Measurements from ENCODE around the gene RASSF1. TPM values are rescaled to one million over a fixed set of nuclear protein-coding genes. Genes with fewer than 3 reads are reported as not detected.

Gene RASSF1
- total and polyA plus RNA-seq, 2 of the 8 experiments (the other 6 are each of a cell fraction or from before 2014, with no cell fraction given), result 10.3 to 15.7 TPM

GRCh38 chr3:50331364-50331907, 9.2 kb downstream of the RASSF1 start:
- no peak overlapping the region for H3K9ac ChIP-seq (replicated peaks in 1 of 4; ENCODE audit: extremely low read depth in 1 of 4, low read depth in 3 of 4, low read length in 3 of 4)
- H3K4me2 ChIP-seq (ENCODE audit: insufficient read depth in 1 of 2, low read depth in 2 of 2, low read length in 2 of 2), result no peak overlapping the region
- no peak overlapping the region for H4K8ac ChIP-seq (ENCODE audit: extremely low read depth, insufficient read depth, low read length)
- H3K27ac ChIP-seq (ENCODE audit: low read depth, low read length), result no peak overlapping the region
- H3K14ac ChIP-seq (ENCODE audit: insufficient read length), result no peak overlapping the region
- peaks cover 0 to 8% (median 6%) of the 10 kb centered on the region in 4 experiments; a peak in 3 of 7 replicates for H3K4me1 ChIP-seq (replicated peaks in 1 of 4; ENCODE audit: control insufficient read depth in 3 of 4, insufficient read depth in 4 of 4, low read length in 3 of 4)
- peaks cover 8 to 14% of the 10 kb centered on the region in 2 experiments for H4K20me1 ChIP-seq (replicated peaks in 1 of 2; ENCODE audit: control insufficient read depth in 1 of 2, insufficient read depth in 2 of 2, low read length in 2 of 2)
- peaks cover 0 to 36% of the 10 kb centered on the region in 2 experiments; a peak in 2 of 4 replicates for H3K79me2 ChIP-seq (ENCODE audit: control insufficient read depth in 1 of 2, insufficient read depth in 2 of 2, low read length in 2 of 2)
- no peak overlapping the region for H2AK5ac ChIP-seq (ENCODE audit: low read depth, low read length)
- DNase-seq (ENCODE audit: low read depth in 1 of 2, low spot score in 2 of 2), result no peak
- FAIRE-seq, result no peak
- no peak overlapping the region for H2BK15ac ChIP-seq (ENCODE audit: low read length)
- no peak overlapping the region for H3K56ac ChIP-seq (replicated peaks; ENCODE audit: insufficient read length, low read depth, low read length)
- no peak overlapping the region for H3K23ac ChIP-seq (ENCODE audit: insufficient read length)
- no peak overlapping the region for H2BK12ac ChIP-seq (ENCODE audit: low read depth, low read length)
- no peaks in the 10 kb centered on the region for H3K27me3 ChIP-seq (replicated peaks in 1 of 4; ENCODE audit: control insufficient read depth in 3 of 4, extremely low read depth in 1 of 4, insufficient read depth in 3 of 4, low read length in 3 of 4)
- no peak overlapping the region for H2AFZ ChIP-seq (ENCODE audit: low read length)
- H3K23me2 ChIP-seq (ENCODE audit: low read depth, low read length), result peaks cover 14% of the 10 kb centered on the region
- H2BK20ac ChIP-seq (ENCODE audit: low read length), result no peak overlapping the region
- WGBS, 2 experiments (ENCODE audit: extremely low coverage in 1 of 2, insufficient coverage in 1 of 2, insufficient read length in 1 of 2, insufficient replicate concordance in 2 of 2, low coverage in 1 of 2, low lambda C conversion rate in 2 of 2, missing lambda C conversion rate in 1 of 2), result 94% methylated on average over 19 of the region's 19 CpGs; no CpG with 5 or more reads in 1 of the 2 experiments
- H3K79me1 ChIP-seq (ENCODE audit: low read depth, low read length), result peaks cover 11% of the 10 kb centered on the region; the same call in 1 of the 2 replicates
- ChIA-PET POLR2A (ENCODE audit: partially characterized antibody) (interaction anchor here (0.8 to 6.4 kb wide), 4 partner anchors 9 to 36 kb away, joined by 3 to 36 read pairs (median 10); partner anchors contain the start of genes HYAL2 and RASSF1), CTCF (ENCODE audit: partially characterized antibody) (interaction anchor here (1.1 to 1.5 kb wide), 3 partner anchors 10 to 16 kb away, joined by 3 to 4 read pairs (median 3); partner anchors contain the start of gene RASSF1)
- H4K5ac ChIP-seq (ENCODE audit: insufficient read length, low read depth, low read length), result no peak overlapping the region
- H3K9me3 ChIP-seq (ENCODE audit: insufficient read depth in 2 of 2, low read depth in 1 of 2, low read length in 1 of 2), result no peaks in the 10 kb centered on the region
- H3K4me3 ChIP-seq (ENCODE audit: extremely low read depth in 1 of 4, insufficient read depth in 2 of 4, low read depth in 3 of 4, low read length in 4 of 4), result no peak overlapping the region
- H3K18ac ChIP-seq (ENCODE audit: extremely low read depth, low read length), result no peak overlapping the region
- H4K91ac ChIP-seq (replicated peaks; ENCODE audit: insufficient read length, low read length), result no peak overlapping the region
- peaks cover 4 to 24% (median 20%) of the 10 kb centered on the region in 4 experiments; a peak in 7 of 8 replicates for H3K36me3 ChIP-seq (ENCODE audit: control insufficient read depth in 2 of 4, insufficient read depth in 4 of 4, low read length in 3 of 4)
- no peak overlapping the region for H3K4ac ChIP-seq (replicated peaks; ENCODE audit: insufficient read length, low read depth, low read length)
- no peak overlapping the region for H2BK5ac ChIP-seq (ENCODE audit: low read depth, low read length)
- no peak overlapping the region for H2BK120ac ChIP-seq (replicated peaks; ENCODE audit: low read depth, low read length)
- no peak for TF ChIP-seq CTCF (IDR thresholded peaks at IDR 0.05; ENCODE audit: control extremely low read depth in 1 of 3, insufficient read depth in 1 of 3, low read depth in 1 of 3, low read length in 3 of 3)
- no peak for TF ChIP-seq RBBP5 (IDR thresholded peaks at IDR 0.05; ENCODE audit: borderline replicate concordance, low read depth, low read length)
- no peak for TF ChIP-seq BACH1 (IDR thresholded peaks at IDR 0.05; ENCODE audit: low read length)
- TF ChIP-seq SIRT6 (IDR thresholded peaks at IDR 0.05; ENCODE audit: low read length), result no peak
- no peak for TF ChIP-seq NRF1 (IDR thresholded peaks at IDR 0.05; ENCODE audit: low read depth, low read length)
- TF ChIP-seq MAFK (IDR thresholded peaks at IDR 0.05; ENCODE audit: low read depth, low read length), result no peak
- no peak for TF ChIP-seq TCF12 (IDR thresholded peaks at IDR 0.05; ENCODE audit: low read depth, low read length)
- TF ChIP-seq GTF2F1 (IDR thresholded peaks at IDR 0.05; ENCODE audit: borderline replicate concordance, low read depth, low read length), result no peak
- TF ChIP-seq CHD2 (IDR thresholded peaks at IDR 0.05; ENCODE audit: low read length), result no peak
- TF ChIP-seq CREB1 (IDR thresholded peaks at IDR 0.05), result no peak
- TF ChIP-seq MAX (IDR thresholded peaks at IDR 0.05), result no peak

Data from H1 (cell line).